PFSK-1 (cell line): ENCODE results near the gene PRMT1.

ENCODE experiments used
- FOXP2 ChIP-seq: optimal IDR thresholded peaks from 2 replicates; pipeline ENCODE3; 2011; ENCODE audit warnings: borderline replicate concordance, control low read depth, inconsistent platforms; ENCODE audit not compliant: insufficient read depth; ENCODE audit errors: extremely low read length, extremely low read depth
- POLR2AphosphoS5 ChIP-seq: IDR thresholded peaks from 2 replicates; pipeline ENCODE4 v1.6.1; 2012; ENCODE audit warnings: low read depth, mild to moderate bottlenecking, control low read depth, low read length, moderate library complexity
- SIN3A ChIP-seq: IDR thresholded peaks from 2 replicates; pipeline ENCODE4 v1.6.1; 2012; ENCODE audit warnings: mild to moderate bottlenecking, low read length, moderate library complexity, borderline replicate concordance; ENCODE audit not compliant: insufficient read depth
- TAF1 ChIP-seq: IDR thresholded peaks from 2 replicates; pipeline ENCODE4 v1.6.1; 2012; ENCODE audit warnings: low read length, control low read depth, borderline replicate concordance; ENCODE audit not compliant: insufficient read depth
- TF ChIP-seq, protein P1 (sequence below), 2 experiments: IDR thresholded peaks; 2 replicates each; pipeline versions ENCODE4 v1.6.1 to v1.8.0; 2011 to 2012; ENCODE audit warnings: low read depth in 2 of 2, low read length in 2 of 2, control low read depth in 1 of 2, inconsistent platforms in 1 of 2, mild to moderate bottlenecking in 1 of 2, moderate library complexity in 1 of 2; ENCODE audit not compliant: insufficient read depth in 1 of 2

- TF ChIP-seq, protein P1, sequence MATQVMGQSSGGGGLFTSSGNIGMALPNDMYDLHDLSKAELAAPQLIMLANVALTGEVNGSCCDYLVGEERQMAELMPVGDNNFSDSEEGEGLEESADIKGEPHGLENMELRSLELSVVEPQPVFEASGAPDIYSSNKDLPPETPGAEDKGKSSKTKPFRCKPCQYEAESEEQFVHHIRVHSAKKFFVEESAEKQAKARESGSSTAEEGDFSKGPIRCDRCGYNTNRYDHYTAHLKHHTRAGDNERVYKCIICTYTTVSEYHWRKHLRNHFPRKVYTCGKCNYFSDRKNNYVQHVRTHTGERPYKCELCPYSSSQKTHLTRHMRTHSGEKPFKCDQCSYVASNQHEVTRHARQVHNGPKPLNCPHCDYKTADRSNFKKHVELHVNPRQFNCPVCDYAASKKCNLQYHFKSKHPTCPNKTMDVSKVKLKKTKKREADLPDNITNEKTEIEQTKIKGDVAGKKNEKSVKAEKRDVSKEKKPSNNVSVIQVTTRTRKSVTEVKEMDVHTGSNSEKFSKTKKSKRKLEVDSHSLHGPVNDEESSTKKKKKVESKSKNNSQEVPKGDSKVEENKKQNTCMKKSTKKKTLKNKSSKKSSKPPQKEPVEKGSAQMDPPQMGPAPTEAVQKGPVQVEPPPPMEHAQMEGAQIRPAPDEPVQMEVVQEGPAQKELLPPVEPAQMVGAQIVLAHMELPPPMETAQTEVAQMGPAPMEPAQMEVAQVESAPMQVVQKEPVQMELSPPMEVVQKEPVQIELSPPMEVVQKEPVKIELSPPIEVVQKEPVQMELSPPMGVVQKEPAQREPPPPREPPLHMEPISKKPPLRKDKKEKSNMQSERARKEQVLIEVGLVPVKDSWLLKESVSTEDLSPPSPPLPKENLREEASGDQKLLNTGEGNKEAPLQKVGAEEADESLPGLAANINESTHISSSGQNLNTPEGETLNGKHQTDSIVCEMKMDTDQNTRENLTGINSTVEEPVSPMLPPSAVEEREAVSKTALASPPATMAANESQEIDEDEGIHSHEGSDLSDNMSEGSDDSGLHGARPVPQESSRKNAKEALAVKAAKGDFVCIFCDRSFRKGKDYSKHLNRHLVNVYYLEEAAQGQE (IDR thresholded peaks at IDR 0.05; ENCODE audit: insufficient read depth in 1 of 2, low read depth in 2 of 2, low read length in 2 of 2): no peak
- TF ChIP-seq TAF1 (no peak), POLR2AphosphoS5 (no peak), SIN3A (no peak), FOXP2 (no peak)
These were observed 30.5 kb upstream of the PRMT1 start for GRCh38 chr19:49646586-49646985.
